HEK293 (cell line): ENCODE results near the gene MICU1.

Source experiments
- CTCF ChIA-PET: fragments of 350-600 bp; formaldehyde crosslinking; extraction: SDS; loops from one replicate; lab custom pipeline; 2021; ENCODE audit warnings: antibody characterized with exemption; lab: Yijun Ruan, JAX
- POLR2A ChIA-PET: fragments of 300-600 bp; formaldehyde crosslinking; extraction: SDS; loops from one replicate; lab custom pipeline; 2020; ENCODE audit warnings: antibody characterized with exemption, inconsistent platforms; lab: Yijun Ruan, JAX
- H3K27ac ChIP-seq: fragments of 200-500 bp; sonication (Bioruptor generic); 2 replicates; pipeline ENCODE4 v1.5.1; 2014; ENCODE audit warnings: low read depth, low read length, control low read depth, inconsistent platforms; ENCODE audit errors: extremely low read depth
- H3K36me3 ChIP-seq, 2 experiments: fragments of 200-500 bp in 1 of 2; sonication (Bioruptor generic) in 1 of 2; 1 replicate in 1 of 2; 2 replicates in 1 of 2; pipeline ENCODE4 v1.5.1; 2014 to 2017; ENCODE audit warnings: inconsistent platforms in 2 of 2, low read length in 2 of 2; ENCODE audit not compliant: control insufficient read depth in 2 of 2, insufficient read depth in 1 of 2
- H3K4me1 ChIP-seq: fragments of 200-500 bp; sonication (Bioruptor generic); 2 replicates; pipeline ENCODE4 v1.5.1; 2014; ENCODE audit warnings: mild to moderate bottlenecking, low read length, inconsistent platforms; ENCODE audit not compliant: control insufficient read depth, insufficient read depth
- H3K4me3 ChIP-seq: 2 replicates; pipeline ENCODE4 v1.5.1; 2011; ENCODE audit warnings: low read depth, mild to moderate bottlenecking, control low read depth, low read length, moderate library complexity
- H3K9me3 ChIP-seq: fragments of 200-500 bp; sonication (Bioruptor generic); 2 replicates; pipeline ENCODE4 v1.5.1; 2014; ENCODE audit warnings: low read depth, low read length, inconsistent platforms; ENCODE audit not compliant: control insufficient read depth, insufficient read depth
- BCL11A ChIP-seq: fragments of 450-650 bp; formaldehyde crosslinking; IDR thresholded peaks from 2 replicates; pipeline ENCODE4 v1.5.1; 2016; ENCODE audit warnings: low read depth, missing biosample characterization, missing genetic modification characterization
- EGR2 ChIP-seq: fragments of 450-650 bp; formaldehyde crosslinking; IDR thresholded peaks from 2 replicates; pipeline ENCODE4 v1.5.1; 2016; ENCODE audit warnings: low read depth, missing biosample characterization, missing genetic modification characterization
- GFI1B ChIP-seq: fragments of 450-650 bp; formaldehyde crosslinking; IDR thresholded peaks from 2 replicates; pipeline ENCODE4 v1.5.1; 2016; ENCODE audit warnings: missing biosample characterization, missing genetic modification characterization
- KLF16 ChIP-seq: fragments of 450-650 bp; formaldehyde crosslinking; IDR thresholded peaks from 2 replicates; pipeline ENCODE4 v1.5.1; 2017; ENCODE audit warnings: missing biosample characterization, missing genetic modification characterization
- KLF8 ChIP-seq: fragments of 450-650 bp; formaldehyde crosslinking; IDR thresholded peaks from 2 replicates; pipeline ENCODE4 v1.5.1; 2016; ENCODE audit warnings: missing biosample characterization, missing genetic modification characterization
- PRDM4 ChIP-seq: fragments of 450-650 bp; formaldehyde crosslinking; IDR thresholded peaks from 2 replicates; pipeline ENCODE4 v1.5.1; 2017; ENCODE audit warnings: missing biosample characterization, missing genetic modification characterization
- SP7 ChIP-seq: fragments of 450-650 bp; formaldehyde crosslinking; IDR thresholded peaks from 2 replicates; pipeline ENCODE4 v1.5.1; 2016; ENCODE audit warnings: missing biosample characterization, missing genetic modification characterization
- ZEB2 ChIP-seq: fragments of 450-650 bp; formaldehyde crosslinking; IDR thresholded peaks from 2 replicates; pipeline ENCODE4 v1.5.1; 2016; ENCODE audit warnings: missing biosample characterization, missing genetic modification characterization
- ZNF2 ChIP-seq: fragments of 450-650 bp; formaldehyde crosslinking; IDR thresholded peaks from 2 replicates; pipeline ENCODE4 v1.5.1; 2016; ENCODE audit warnings: missing biosample characterization, missing genetic modification characterization
- ZNF23 ChIP-seq: fragments of 450-650 bp; formaldehyde crosslinking; IDR thresholded peaks from 2 replicates; pipeline ENCODE4 v1.5.1; 2016; ENCODE audit warnings: missing biosample characterization, missing genetic modification characterization, borderline replicate concordance
- ZNF274 ChIP-seq, 2 experiments: fragments of 200-500 bp in 1 of 2; fragments of 450-650 bp in 1 of 2; sonication (Bioruptor generic) in 1 of 2; formaldehyde crosslinking in 1 of 2; IDR thresholded peaks; 2 replicates each; pipeline versions ENCODE4 v1.5.1 to v1.6.1; 2014 to 2016; ENCODE audit warnings: borderline replicate concordance in 1 of 2, inconsistent platforms in 1 of 2, low read length in 1 of 2, missing biosample characterization in 1 of 2, missing genetic modification characterization in 1 of 2
- ZNF280D ChIP-seq: fragments of 450-650 bp; formaldehyde crosslinking; IDR thresholded peaks from 2 replicates; pipeline ENCODE4 v1.5.1; 2016; ENCODE audit warnings: missing biosample characterization, missing genetic modification characterization
- ZNF585B ChIP-seq: fragments of 450-650 bp; formaldehyde crosslinking; IDR thresholded peaks from 2 replicates; pipeline ENCODE4 v1.5.1; 2016; ENCODE audit warnings: missing biosample characterization, missing genetic modification characterization
- ZNF626 ChIP-seq: fragments of 450-650 bp; sonication (Bioruptor Pico); formaldehyde crosslinking; IDR thresholded peaks from 2 replicates; pipeline ENCODE4 v1.5.1; 2018; ENCODE audit warnings: missing biosample characterization, missing genetic modification characterization, inconsistent platforms
- ZNF701 ChIP-seq: fragments of 450-650 bp; formaldehyde crosslinking; IDR thresholded peaks from 2 replicates; pipeline ENCODE4 v1.5.1; 2016; ENCODE audit warnings: missing biosample characterization, missing genetic modification characterization
- ZNF776 ChIP-seq: fragments of 450-650 bp; formaldehyde crosslinking; IDR thresholded peaks from 2 replicates; pipeline ENCODE4 v1.5.0; 2017; ENCODE audit warnings: missing biosample characterization, missing genetic modification characterization, borderline replicate concordance
- TF ChIP-seq, protein P1 (sequence below): fragments of 450-650 bp; formaldehyde crosslinking; IDR thresholded peaks from 2 replicates; pipeline ENCODE4 v1.5.0; 2017; ENCODE audit warnings: missing biosample characterization, missing genetic modification characterization, borderline replicate concordance

MICU1 gene

GRCh38 chr10:72509206-72509799, 116.6 kb downstream of the MICU1 start:
- Histone ChIP-seq H3K9me3 (no peaks in the 10 kb centered on the region), H3K4me3 (no peak overlapping the region), H3K36me3 (no peaks in the 10 kb centered on the region), H3K27ac (no peak overlapping the region), H3K4me1 (no peaks in the 10 kb centered on the region)
- ChIA-PET POLR2A (no interaction called here), CTCF (interaction anchor here (1.1 kb wide), 1 partner anchor 326 kb away, joined by 3 read pairs; no protein-coding TSS in a partner anchor)
- no peak for TF ChIP-seq SP7 (tag by site-specific recombination)

GRCh38 chr10:72508033-72508432, 117.8 kb downstream of the MICU1 start:
- TF ChIP-seq ZNF585B (no peak), KLF8 (tag by site-specific recombination) (no peak), ZNF23 (tag by site-specific recombination) (no peak), ZNF2 (no peak), ZEB2 (tag by site-specific recombination) (no peak), KLF16 (no peak), ZNF626 (tag by site-specific recombination) (no peak), BCL11A (no peak), ZNF280D (tag by site-specific recombination) (no peak), ZNF701 (tag by site-specific recombination) (no peak), EGR2 (tag by site-specific recombination) (no peak), ZNF274 (IDR thresholded peaks at IDR 0.05; ENCODE audit: low read length) (no peak), ZNF274 (tag by site-specific recombination; IDR thresholded peaks at IDR 0.05; ENCODE audit: borderline replicate concordance) (no peak), PRDM4 (no peak), GFI1B (tag by site-specific recombination) (no peak), ZNF776 (tag by site-specific recombination) (no peak)
- TF ChIP-seq, protein P1, sequence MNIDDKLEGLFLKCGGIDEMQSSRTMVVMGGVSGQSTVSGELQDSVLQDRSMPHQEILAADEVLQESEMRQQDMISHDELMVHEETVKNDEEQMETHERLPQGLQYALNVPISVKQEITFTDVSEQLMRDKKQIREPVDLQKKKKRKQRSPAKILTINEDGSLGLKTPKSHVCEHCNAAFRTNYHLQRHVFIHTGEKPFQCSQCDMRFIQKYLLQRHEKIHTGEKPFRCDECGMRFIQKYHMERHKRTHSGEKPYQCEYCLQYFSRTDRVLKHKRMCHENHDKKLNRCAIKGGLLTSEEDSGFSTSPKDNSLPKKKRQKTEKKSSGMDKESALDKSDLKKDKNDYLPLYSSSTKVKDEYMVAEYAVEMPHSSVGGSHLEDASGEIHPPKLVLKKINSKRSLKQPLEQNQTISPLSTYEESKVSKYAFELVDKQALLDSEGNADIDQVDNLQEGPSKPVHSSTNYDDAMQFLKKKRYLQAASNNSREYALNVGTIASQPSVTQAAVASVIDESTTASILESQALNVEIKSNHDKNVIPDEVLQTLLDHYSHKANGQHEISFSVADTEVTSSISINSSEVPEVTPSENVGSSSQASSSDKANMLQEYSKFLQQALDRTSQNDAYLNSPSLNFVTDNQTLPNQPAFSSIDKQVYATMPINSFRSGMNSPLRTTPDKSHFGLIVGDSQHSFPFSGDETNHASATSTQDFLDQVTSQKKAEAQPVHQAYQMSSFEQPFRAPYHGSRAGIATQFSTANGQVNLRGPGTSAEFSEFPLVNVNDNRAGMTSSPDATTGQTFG (tag by site-specific recombination), result no peak
- TF ChIP-seq, all 188 proteins: peak for 0
- H3K4me1 ChIP-seq, result no peaks in the 10 kb centered on the region

More at GRCh38 chr10:72508033-72508432, 117.8 kb downstream of the MICU1 start:
- H3K27ac ChIP-seq, result no peak overlapping the region
- ChIA-PET POLR2A (no interaction called here), CTCF (no interaction called here)
- no peaks in the 10 kb centered on the region for H3K9me3 ChIP-seq
- no peak overlapping the region for H3K4me3 ChIP-seq
- no peaks in the 10 kb centered on the region for H3K36me3 ChIP-seq
